HCEC 1CT (cell line): ENCODE results near the gene PEMT.

Experiments
- DNase-seq: peaks from one replicate; pipeline ENCODE4 v3.0.0-alpha.2; 2017

The PEMT gene

GRCh38 chr17:17511881-17512858, 79.3 kb downstream of the PEMT start:
- peak; percentile 76 for DNase-seq

GRCh38 chr17:17511293-17511741, 80.2 kb downstream of the PEMT start:
- no peak for DNase-seq

- DNase-seq: no peak
Observed at GRCh38 chr17:17510456-17511292, 80.8 kb downstream of the PEMT start.

- DNase-seq: no peak
Observed at GRCh38 chr17:17509601-17510425, 81.7 kb downstream of the PEMT start.

- DNase-seq: no peak
Observed at GRCh38 chr17:17508646-17509591, 82.6 kb downstream of the PEMT start.

- DNase-seq: no peak
Observed at GRCh38 chr17:17508019-17508535, 83.4 kb downstream of the PEMT start.

- DNase-seq: no peak
Observed at GRCh38 chr17:17507465-17508011, 84.0 kb downstream of the PEMT start.

GRCh38 chr17:17506893-17507464, 84.5 kb downstream of the PEMT start:
- DNase-seq: no peak

- no peak for DNase-seq
Observed at GRCh38 chr17:17506181-17506741, 85.2 kb downstream of the PEMT start.

GRCh38 chr17:17505610-17506171, 85.8 kb downstream of the PEMT start:
- no peak for DNase-seq

GRCh38 chr17:17505151-17505550, 86.4 kb downstream of the PEMT start:
- no peak for DNase-seq

- DNase-seq: no peak
Observed at GRCh38 chr17:17504341-17505140, 87.0 kb downstream of the PEMT start.

GRCh38 chr17:17503566-17504130, 87.9 kb downstream of the PEMT start:
- DNase-seq: no peak

- no peak for DNase-seq
Observed at GRCh38 chr17:17502741-17503565, 88.6 kb downstream of the PEMT start.

GRCh38 chr17:17500999-17501605, 90.4 kb downstream of the PEMT start:
- peak; percentile 1 for DNase-seq

- DNase-seq: no peak
Observed at GRCh38 chr17:17499402-17500145, 91.9 kb downstream of the PEMT start.
